NCI-H446 treated with DMSO at 0.1 percent for 48 hours (cell line): ENCODE data around the gene KCNK5.

Source experiments
- DNase-seq: peaks from one replicate; lab custom pipeline; 2025; lab: John Stamatoyannopoulos, UW

The KCNK5 gene

DNA sequence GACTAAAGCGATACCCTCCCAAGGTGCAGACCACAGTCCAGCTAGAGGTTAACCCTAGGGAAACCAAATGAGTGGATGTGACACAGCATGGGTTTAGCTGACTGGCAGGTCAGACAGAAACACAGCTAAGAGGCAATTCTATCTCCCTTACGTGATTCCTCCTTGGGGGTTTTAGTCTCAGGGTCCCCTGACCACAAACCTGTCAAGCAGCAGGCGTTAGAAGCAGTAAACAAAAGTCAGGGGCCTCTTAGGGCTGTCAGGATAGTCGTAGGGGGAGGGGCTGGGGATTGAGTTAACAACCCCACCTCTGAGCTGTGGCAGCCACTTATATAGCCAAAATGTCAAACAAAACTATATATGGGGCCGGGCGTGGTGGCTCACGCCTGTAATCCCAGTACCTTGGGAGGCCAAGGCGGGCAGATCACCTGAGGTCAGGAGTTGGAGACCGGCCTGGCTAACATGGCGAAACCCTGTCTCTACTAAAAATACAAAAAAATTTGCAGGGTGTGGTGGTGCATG, 13.6 kb downstream of the KCNK5 start:
- no peak for DNase-seq

DNA sequence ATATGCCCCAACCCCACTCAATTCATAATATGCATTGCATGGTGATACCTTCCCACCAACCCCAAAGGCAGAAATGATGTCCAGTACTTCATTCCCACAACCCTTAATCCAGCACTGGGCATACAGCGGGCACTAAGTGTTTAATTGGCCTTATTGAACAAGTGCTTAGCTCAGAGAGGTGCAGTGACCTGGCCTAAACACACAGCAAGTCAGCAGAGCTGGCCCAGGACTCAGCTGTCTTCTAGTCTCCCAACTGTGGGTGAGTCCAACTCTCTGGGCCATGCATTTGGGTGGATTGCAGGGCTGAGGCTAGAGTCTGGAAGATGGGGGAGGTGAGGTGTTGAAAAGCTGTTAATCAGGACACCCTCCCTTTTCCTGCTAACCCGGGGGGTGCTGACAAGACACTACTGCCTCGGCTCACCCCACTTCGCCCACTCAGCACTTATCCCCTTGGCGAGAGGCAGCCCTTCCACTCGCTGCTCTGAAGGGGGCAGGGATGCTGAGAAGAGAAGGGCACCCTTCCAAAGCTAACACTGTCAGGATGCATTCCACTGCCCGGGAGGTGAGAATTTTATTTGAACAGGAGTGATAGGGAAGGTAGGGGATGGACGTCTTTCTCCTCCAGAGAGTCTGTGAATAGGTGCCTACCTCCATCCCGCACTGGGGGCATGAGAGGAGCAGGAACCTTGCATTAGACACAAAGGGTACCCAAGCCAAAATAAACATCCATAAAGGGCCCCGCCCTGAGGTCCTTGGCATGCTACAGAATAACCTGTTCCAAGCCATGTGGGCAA, 14.2 kb downstream of the KCNK5 start:
- DNase-seq: no peak

DNA sequence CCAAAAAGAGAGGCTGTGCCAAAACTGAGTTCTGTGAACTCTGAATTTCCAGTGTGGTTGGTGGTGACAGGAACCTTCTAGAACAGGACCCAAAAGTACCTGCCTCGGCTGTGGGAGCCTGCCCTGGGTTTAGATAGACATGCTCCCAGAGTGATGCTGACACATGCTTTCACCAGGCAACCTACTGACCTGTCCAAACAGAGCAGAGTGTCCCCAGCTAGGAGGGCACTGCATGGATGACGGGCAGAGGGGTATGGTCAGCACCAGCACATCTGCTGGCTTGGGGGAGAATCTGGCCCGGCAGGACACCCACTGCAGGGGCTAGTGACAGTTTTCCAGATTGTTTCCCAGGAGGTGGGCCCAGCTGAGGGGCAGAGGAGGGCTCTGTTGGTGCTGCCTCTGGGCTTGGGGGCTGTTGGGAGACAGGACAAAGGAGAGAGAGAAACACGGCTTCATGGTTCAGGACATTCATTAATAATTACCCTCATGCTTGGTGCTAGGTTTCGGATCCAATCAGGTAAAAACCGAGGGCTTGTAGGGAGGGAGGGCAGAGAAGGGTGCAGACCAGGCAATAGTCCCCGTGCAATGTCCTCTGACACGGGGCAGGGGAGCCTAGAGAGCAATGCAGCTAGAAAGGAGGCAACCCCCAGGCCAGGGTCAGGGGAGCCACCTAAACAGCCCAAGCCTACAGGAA, 15.0 kb downstream of the KCNK5 start:
- DNase-seq: no peak

DNA sequence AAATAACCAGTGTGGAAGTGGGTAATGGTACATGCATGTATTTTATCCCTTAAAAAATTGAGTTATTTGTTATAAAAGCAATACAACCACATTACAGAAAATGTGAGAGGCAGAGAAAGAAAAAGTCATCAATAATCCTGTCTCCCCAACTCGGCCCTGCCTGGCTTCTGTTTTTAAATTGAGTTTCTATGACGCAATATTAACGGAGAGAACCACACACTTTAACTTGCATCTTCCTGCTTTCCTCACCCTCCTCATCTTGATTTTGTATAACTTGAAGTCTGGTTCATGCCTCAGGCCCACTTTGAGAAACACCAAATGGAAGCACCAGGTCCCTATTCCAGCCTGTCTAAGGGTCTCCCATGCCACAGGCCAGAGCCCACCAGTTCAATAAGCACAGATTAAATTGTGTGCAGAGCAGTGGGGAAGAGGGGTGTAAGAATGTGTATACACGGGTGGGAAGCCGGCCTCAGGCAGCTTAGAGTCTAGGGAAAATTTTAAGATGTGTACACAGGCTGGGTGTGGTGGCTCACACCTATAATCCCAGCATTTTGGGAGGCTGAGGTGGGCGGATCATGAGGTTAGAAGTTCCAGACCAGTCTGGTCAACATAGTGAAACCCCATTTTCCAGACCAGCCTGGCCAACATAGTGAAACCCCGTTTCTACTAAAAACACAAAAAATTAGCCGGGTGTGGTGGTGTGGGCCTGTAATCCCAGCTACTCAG, 15.9 kb downstream of the KCNK5 start:
- DNase-seq: no peak

DNA sequence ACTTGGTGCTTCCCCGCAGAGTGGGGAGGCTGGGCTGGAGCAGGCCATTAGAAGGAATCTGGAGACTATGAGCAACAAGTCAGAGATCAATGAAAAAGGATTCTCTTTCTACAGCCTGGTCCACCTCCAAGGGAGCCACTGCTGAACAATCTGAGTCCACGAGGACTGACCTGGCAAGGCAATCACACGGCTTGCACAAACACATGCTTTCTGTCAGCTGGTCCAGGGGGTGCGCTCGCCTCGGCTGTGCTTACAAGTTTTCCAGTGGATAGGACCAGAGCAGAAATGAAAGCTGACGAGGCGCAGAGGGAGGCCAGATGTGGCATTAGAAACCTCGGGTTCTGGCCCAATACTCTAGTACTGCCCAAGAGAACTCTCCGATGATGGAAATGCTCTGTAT, 18.1 kb downstream of the KCNK5 start:
- DNase-seq: no peak

DNA sequence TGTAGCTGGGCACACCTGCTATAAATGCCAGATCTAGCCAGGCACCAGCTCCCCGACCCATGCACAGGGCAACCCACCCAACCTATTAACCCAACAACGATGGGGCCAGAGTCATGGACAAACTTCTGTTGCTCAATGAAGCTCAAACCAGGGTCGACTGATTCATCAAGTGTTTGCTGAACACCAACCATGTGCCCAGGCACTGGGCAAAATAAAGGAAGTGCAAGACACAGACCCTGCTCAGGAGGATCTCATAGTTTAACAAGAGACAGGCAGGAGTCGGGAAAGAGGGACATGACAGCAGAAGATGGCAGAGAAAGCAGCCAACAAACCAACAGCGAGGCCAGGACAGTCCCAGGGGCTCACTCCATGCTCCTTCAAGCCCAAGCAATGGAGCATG, 18.8 kb downstream of the KCNK5 start:
- no peak for DNase-seq

DNA sequence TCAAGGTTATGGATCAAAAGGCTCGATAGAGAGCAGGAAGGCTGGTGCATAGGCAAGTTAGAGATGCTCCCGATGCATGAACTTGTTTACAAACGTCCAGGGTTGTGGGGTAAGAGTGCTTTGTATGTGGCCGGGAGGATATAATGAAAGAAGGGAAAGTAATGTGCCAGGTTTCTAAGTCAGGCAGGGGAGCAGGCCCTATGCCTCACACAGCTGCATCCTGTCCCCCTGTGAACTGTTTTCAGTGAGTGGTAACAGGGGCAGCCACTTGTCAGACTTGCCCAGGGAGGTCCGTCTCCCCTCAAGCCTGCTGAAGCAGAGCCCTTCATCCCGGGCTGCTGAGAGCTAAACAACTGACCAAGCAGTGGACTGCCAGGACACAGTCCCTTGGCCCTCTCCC, 19.4 kb downstream of the KCNK5 start:
- DNase-seq: no peak

DNA sequence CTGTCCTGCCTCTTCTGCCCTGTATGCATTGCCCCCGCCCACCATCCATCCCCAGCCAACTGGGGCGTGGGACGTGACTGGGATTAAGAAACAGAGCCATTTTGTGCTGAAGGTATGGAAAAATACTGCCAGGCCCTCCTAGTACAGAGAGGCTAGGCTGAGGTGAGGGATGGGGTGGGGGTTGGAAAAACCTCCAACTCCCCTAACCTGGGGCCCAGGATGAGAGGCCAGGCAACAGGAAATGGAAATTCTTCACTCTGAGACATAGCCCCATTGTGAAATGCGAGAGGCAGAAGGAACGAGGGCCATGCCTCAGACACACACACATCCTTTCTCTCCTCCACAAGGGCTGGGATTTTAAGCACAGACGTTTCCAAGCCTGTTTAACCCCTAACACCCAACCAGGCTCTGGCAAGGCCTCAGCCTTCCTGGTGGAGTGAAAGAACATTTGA, 19.9 kb downstream of the KCNK5 start:
- no peak for DNase-seq

DNA sequence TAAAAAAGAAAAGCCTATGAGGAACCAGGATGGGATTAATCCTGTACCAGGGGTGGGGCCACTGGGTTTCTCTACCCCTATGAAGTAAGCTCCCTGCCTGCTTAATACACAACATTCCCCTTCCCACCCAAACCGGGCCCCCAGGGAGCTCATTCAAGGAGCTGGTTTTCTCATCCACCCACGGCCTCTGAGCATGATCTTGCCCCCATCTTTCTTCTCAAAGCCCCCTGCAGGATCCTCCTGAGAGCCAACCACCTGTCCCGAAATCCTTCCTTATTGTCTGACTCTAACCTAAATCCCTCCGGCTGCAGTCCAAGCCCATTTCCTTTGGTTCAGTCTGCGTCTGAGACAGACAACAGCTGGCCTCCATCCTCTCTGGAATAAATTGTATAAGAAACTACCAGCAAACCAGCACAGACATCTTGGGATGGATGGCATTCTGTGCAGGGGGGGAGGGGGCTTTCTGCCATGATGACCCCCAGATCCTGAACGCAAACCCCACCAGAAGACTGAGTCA, 21.0 kb downstream of the KCNK5 start:
- DNase-seq: no peak

DNA sequence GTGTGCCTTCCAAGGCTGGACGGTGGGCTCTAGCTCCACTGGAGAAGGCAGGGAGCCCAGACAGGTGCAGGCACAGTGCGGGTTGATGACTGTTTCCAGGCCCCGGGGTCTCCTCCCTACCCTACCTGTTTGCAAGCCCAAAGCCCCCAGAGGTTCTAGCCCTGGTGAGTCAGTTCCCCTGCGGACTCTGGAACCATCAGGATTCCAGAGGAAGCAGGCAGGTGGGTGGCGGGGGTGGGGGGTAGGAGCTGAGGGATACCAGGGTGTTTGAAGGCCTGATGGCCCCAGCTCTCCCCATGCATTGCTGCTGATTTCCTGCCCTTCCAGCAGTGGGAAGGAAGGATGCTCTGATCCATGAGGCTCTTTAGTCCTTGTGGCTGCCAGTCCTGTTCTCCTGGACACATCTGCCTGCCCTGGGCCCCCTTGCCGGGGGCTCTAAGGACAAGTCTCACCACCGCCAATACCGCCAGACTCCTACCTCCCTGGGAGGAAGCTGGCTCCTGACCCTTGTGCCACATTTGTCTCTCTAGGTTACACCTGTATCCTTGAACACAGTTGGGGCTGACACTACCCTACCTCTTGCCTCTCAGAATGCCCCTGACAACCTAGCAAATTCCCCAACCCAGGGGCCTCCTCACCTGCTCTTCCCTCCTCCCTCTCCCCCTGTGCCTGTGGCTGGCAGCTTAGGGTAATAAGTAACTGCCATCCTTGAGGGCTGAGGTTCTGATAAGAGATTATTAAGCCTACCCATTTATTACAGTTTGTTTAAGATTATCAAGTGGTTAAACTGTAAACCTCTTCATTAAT, 21.7 kb downstream of the KCNK5 start:
- DNase-seq: no peak

DNA sequence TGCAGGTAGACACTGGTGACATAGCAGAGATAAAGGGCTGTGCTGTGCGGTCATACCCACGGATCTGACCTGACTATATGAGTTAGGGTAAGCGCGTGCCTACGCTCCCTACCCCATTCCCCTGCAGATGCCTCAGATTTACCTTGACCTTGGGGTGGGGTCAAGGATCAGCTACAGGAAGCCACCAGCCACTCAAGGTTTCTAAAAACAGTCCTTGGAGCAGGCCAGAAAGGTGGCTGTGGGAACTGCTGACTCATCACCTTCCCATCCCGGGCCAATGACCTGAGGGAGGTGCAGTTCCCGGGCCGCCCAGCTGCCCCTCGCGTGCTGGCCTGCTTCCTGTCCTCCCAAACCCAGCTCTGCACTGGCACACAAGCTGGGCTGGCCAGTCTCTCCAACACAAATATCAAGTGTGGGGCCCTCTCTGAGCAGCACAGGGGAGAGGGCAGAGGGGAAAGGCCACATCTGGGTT, 23.0 kb downstream of the KCNK5 start:
- DNase-seq: no peak

DNA sequence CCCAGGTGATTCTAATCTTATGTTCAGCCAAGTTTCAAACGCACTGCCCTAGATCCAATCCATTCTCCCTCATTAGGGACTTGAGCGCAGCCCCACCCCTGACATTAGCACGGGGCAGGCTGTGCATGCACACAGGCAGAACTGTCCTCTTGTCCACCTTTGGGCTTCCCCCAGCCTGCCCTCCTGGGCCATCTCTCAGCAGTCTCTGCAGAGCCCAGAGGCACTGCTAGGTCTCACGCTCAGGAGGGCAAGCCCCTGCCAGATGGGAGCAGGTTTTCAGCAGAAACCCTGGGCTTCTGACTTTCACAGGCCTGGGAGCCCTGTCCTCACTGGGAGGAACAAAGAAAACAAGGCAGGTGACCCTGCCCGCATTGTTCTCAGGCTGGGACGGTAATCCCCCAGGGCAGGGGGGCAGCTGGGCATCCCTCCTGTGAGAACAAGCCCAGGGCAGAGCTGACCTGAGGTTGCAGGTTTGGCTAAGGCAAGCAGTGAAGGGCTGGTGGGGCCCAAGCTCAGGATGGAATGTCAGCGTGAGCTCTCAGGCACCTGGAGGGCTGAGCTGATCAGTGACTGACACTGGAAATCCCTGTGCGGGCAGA, 24.5 kb downstream of the KCNK5 start:
- no peak for DNase-seq

DNA sequence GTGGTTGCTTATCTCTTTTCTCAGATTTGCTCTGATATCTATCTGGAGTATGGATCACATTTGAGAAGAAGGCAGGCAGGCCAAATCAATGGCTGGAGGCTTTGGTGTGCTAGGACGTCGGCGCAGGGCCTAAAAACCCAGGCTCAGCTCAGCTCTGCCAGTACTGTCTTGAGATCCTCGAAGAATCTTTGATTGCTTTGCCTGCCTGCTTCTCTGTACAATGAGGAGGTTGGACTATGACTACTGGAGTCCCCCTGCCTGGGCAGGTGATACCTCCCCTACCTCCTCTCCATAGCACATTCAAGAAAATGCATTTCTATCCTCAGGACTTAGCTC, 25.1 kb downstream of the KCNK5 start:
- DNase-seq: no peak

DNA sequence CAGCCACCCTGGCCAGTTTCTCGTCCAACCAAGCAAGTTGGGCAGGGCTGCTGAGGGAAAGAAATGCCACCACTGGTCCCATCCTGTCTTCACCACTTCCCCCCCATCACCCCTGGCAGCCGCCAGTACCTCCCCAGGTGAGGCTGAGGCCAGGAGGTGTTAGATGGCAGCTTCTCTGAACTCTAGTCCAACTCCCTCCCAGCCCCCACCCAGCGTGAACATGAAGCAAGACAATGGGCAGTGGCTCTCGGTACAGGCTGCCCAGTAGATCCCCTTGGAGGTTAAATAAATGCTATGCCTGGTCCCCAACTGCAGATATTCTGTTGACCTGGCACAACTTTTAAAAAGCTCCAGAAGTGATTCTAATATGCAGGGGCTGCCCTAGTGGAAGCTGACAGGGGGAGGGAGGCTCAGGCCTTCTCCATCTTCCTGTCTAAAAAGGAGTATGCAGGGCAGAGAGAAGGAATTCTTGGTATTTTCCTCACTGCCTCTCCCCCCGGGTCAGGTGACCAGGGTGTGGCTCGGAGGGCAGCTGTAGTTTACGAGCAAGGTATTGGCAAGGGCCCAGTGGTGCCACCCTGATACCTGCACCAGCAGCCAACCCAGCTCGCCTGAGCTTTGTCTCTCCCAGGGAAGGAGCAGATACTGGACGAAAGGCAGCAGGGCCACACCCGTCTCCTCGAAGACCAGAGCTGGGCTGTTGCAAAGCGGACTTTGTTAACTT, 25.7 kb downstream of the KCNK5 start:
- DNase-seq: no peak

DNA sequence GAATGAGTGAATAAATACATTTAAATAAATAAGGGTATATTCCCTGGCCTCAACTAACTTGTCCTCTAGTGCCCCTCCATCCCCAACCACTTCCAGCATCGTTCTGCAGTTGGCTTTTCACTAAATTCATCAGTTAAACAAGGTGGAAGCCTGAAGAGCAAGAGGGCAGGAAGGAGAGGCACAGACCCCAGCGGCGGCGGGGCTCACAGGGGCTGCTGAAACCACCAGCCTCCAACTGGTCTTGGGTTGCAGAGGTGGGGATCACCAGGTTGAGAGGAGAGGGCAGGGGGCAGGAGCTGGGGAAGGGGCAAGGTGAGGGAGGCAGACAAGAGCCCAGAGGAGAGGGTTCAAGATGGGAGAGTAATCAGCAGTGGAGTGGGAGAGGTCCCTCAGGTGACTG, 27.1 kb downstream of the KCNK5 start:
- no peak for DNase-seq

DNA sequence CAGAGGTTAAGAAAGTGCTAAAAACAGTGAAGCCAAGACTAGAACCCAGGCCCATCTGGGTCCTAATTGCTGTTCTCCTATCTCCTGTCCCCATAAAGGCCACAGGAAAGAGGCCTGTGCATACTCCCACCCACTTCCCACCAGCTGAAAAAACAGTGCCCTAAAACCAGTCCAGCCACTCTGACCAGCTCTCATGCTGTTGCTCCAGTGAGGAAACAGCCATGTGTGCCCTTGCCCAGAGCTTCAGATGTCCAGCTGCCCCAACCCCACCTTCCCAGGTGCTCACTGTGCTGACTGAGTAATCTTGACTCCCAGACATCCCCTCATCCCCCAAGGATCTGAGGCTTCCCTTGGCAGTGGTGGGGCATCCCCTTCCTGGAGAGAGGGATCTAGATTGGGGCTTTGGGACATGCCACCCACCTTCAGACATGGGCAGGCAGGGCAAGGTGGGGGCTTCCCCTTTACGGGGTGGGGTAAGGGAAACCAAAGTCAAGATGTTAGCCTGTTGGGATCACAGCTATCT, 28.7 kb downstream of the KCNK5 start:
- DNase-seq: no peak

DNA sequence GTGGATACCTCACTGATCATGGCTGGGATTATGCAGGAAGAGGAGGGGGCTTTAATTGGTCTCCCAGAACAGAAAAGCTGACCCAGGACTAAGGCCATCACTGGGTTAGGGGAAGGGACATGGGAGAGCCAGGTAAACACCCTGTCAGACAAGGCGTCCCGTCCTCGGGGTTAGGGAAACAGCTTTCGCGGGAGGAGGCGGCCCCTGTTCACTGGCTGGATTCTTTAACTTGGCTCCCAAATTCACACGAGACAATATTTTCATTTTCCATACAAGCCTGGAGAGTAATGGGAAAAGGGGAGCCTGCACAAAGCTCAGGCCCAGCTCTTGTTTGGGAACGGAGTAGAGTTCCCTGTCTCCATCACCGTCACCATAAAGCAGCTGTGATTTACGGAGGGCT, 29.3 kb downstream of the KCNK5 start:
- no peak for DNase-seq

DNA sequence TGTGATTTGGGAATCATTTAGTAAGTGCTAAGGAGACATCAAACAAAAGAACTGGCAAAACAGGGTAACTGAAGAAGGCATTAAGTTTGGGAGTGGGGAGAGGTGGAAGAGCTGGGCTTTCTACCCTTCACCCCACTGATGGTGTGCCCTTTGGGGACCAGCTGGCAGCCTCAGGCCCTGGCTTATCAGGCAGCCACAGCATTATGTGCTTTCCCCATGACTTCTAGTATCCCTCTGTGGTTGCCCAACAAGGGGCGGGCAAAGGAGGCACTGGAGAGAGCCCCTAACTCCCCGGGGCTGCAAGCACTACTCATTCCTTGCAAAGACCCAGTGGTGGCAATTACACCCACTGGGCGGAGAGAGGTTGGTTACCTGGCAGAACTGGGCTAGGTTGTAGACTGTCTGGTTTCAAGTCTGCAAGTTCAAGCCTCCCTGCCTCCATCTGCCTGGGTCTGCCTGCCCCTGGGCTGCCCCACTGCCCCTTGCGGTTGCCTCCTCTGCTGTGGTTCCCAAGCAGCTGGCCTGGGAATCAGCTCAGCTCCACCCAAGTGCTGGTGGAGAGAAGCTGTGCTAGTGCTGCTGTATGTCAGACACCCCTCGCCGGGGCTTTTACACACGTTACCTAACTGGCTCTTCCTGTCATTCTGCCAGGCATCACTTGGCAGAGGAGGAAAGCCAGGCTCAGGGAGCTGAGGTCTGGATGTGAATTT, 29.9 kb downstream of the KCNK5 start:
- no peak for DNase-seq

DNA sequence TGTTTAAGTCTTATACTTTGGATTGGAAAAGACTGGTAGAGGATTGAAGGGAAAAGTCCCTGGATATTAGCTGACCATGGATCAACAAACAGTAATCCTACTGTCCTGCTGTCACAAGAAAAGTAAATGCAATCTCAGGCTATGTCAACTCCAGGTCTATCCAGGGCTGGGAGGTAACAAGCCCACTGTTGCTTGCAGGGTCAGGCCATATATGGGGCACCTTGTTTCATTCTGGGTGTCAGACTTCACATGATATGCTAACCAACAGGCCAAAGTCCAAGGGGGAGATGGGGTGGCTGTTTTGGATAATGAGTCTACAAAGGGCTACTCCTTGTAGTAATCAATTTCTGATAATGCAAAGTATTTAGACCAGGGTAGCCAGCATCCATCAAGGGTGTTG, 30.7 kb downstream of the KCNK5 start:
- no peak for DNase-seq
